Left cardiac atrium (tissue), 4 donors: ENCODE results near the gene ATP9B. TPM values are rescaled to one million over a fixed set of nuclear protein-coding genes. Genes with fewer than 3 reads are reported as not detected.

Experiments
- ATAC-seq, 2 donors: fragments of 200-7000 bp; cut with Tn5 transposase; one replicate each; pipeline ENCODE4 v1.9.1; 2020; ENCODE audit warnings: mild to moderate bottlenecking in 2 of 2, moderate library complexity in 2 of 2
- DNase-seq: peaks from one replicate; pipeline ENCODE4 v3.0.0-alpha.2; 2020
- intact Hi-C, 2 donors: fragments of 100-400 bp; cut with DNase I; formaldehyde crosslinking; loops; one replicate each; pipeline versions ENCODE4 v1.14.1 to v1.15.1; 2022 to 2023
- total RNA-seq, 2 donors: library from RNA; stranded (reverse); fragmentation: NEBNext Ultra II Directional; extraction: Animal tissue kit (Norgen Biotek cat#: 25700); gene quantifications; one replicate each; pipeline ENCODE4 v1.2.1, GENCODE V29; 2021
- donor health status: DM: no; HTN: yes; CAD: no.
- donor health status: DM: no; HTN: yes; CAD: no; lungs with severe emphysema.
- donor health status: DM: yes; HTN: yes; CAD: no.
- donor health status: Dilated cardiomyopathy.

The ATP9B gene
- total RNA-seq, 2 donors from 2014 or later = 13.5 to 19.4 TPM

GRCh38 chr18:79380816-79381806, 311.9 kb downstream of the ATP9B start:
- DNase-seq (peak; percentile 72), ATAC-seq (peak; percentile 48 to 61)
- intact Hi-C loops = loop anchor here (1.0 to 5.0 kb wide), 3 partner anchors 148 to 263 kb away; no protein-coding TSS in a partner anchor

- DNase-seq = no peak
- intact Hi-C loops = loop anchor here (2.0 to 5.0 kb wide), 2 partner anchors 147 to 260 kb away; no protein-coding TSS in a partner anchor
- ATAC-seq = no peak
Observed at GRCh38 chr18:79381811-79382311, 312.7 kb downstream of the ATP9B start.

- DNase-seq (no peak), ATAC-seq (no peak)
- intact Hi-C loops = loop anchor here in 1 of 2 donors (5.0 kb wide), 1 partner anchor 259 kb away; no protein-coding TSS in a partner anchor
Observed at GRCh38 chr18:79382681-79383387, 313.6 kb downstream of the ATP9B start.

- intact Hi-C loops = loop anchor here in 1 of 2 donors (5.0 kb wide), 1 partner anchor 259 kb away; no protein-coding TSS in a partner anchor
- ATAC-seq (no peak), DNase-seq (no peak)
Observed at GRCh38 chr18:79383388-79384056, 314.3 kb downstream of the ATP9B start.

GRCh38 chr18:79384151-79384807, 315.1 kb downstream of the ATP9B start:
- no peak for DNase-seq
- no peak for ATAC-seq
- intact Hi-C loops = loop anchor here in 1 of 2 donors (5.0 kb wide), 1 partner anchor 258 kb away; no protein-coding TSS in a partner anchor

GRCh38 chr18:79384834-79385233, 315.6 kb downstream of the ATP9B start:
- intact Hi-C loops = loop anchor here in 1 of 2 donors (5.0 kb wide), 1 partner anchor 257 kb away; no protein-coding TSS in a partner anchor
- DNase-seq (no peak), ATAC-seq (no peak)

GRCh38 chr18:79385326-79385707, 316.1 kb downstream of the ATP9B start:
- ATAC-seq = no peak
- DNase-seq = no peak
- intact Hi-C loops = no loop called here

- ATAC-seq = no peak
- DNase-seq = no peak
- intact Hi-C loops = no loop called here
Observed at GRCh38 chr18:79385708-79386341, 316.6 kb downstream of the ATP9B start.

- ATAC-seq = no peak
- no peak for DNase-seq
- intact Hi-C loops = no loop called here
Observed at GRCh38 chr18:79386547-79386946, 317.4 kb downstream of the ATP9B start.

- intact Hi-C loops = no loop called here
Observed at GRCh38 chr18:79387214-79387613, 318.0 kb downstream of the ATP9B start.

GRCh38 chr18:79387615-79388014, 318.4 kb downstream of the ATP9B start:
- ATAC-seq = no peak
- intact Hi-C loops = no loop called here
- no peak for DNase-seq

More at GRCh38 chr18:79387214-79387613, 318.0 kb downstream of the ATP9B start:
- ATAC-seq (no peak), DNase-seq (no peak)

- no peak for DNase-seq
- no peak for ATAC-seq
- intact Hi-C loops = no loop called here
Observed at GRCh38 chr18:79388043-79388442, 318.8 kb downstream of the ATP9B start.

- intact Hi-C loops = loop anchor here in 1 of 2 donors (5.0 kb wide), 1 partner anchor 118 kb away; no protein-coding TSS in a partner anchor
- ATAC-seq (no peak), DNase-seq (no peak)
Observed at GRCh38 chr18:79389689-79390088, 320.5 kb downstream of the ATP9B start.

- intact Hi-C loops = loop anchor here in 1 of 2 donors (5.0 kb wide), 1 partner anchor 115 kb away; no protein-coding TSS in a partner anchor
- ATAC-seq (no peak), DNase-seq (no peak)
Observed at GRCh38 chr18:79392226-79392625, 323.0 kb downstream of the ATP9B start.

- DNase-seq = peak; percentile 58
- intact Hi-C loops = loop anchor here in 1 of 2 donors (5.0 kb wide), 1 partner anchor 114 kb away; no protein-coding TSS in a partner anchor
- peak in 1 of 2 donors; percentile 14 for ATAC-seq
Observed at GRCh38 chr18:79393181-79393634, 324.0 kb downstream of the ATP9B start.

GRCh38 chr18:79393635-79394533, 324.7 kb downstream of the ATP9B start:
- ATAC-seq = peak; percentile 78 to 82
- peak; percentile 97 for DNase-seq
- intact Hi-C loops = loop anchor here in 1 of 2 donors (5.0 kb wide), 1 partner anchor 113 kb away; no protein-coding TSS in a partner anchor
